ENCODE results near the gene ZMIZ1. TPM values are rescaled to one million over a fixed set of nuclear protein-coding genes. Genes with fewer than 3 reads are reported as not detected.

ZMIZ1 gene
- polyA plus RNA-seq, 1 donor from 2014 or later = 26.8 TPM

GRCh38 chr10:79079054-79079397, 10.3 kb downstream of the ZMIZ1 start:
- H3K27me3 ChIP-seq (ENCODE audit: insufficient read depth, low read depth, low read length) = no peaks in the 10 kb centered on the region
- H3K9ac ChIP-seq (ENCODE audit: low read length) = no peak overlapping the region
- H3F3A ChIP-seq (ENCODE audit: insufficient read depth, low read length, poor library complexity, severe bottlenecking) = no peaks in the 10 kb centered on the region
- peaks cover 99% of the 10 kb centered on the region for H3K79me2 ChIP-seq (replicated peaks; ENCODE audit: insufficient read depth, low read length)
- peaks cover 68% of the 10 kb centered on the region for H4K20me1 ChIP-seq (ENCODE audit: insufficient read depth)
- no peak overlapping the region for H3K4me2 ChIP-seq (ENCODE audit: low read length)
- H3K4me3 ChIP-seq (ENCODE audit: low read length) = no peak overlapping the region
- no peaks in the 10 kb centered on the region for H3K36me3 ChIP-seq (ENCODE audit: insufficient read depth, low read length)
- no peak overlapping the region for H3K27ac ChIP-seq (ENCODE audit: low read length)
- no peak for TF ChIP-seq TAF1 (IDR thresholded peaks at IDR 0.05; ENCODE audit: low read depth)
- TF ChIP-seq EZH2 (IDR thresholded peaks at IDR 0.05; ENCODE audit: borderline replicate concordance, insufficient read depth, low read length, poor library complexity, severe bottlenecking) = no peak
- TF ChIP-seq RAD21 (conservative IDR thresholded peaks at IDR 0.05) = no peak
- no peak for TF ChIP-seq POLR2AphosphoS5 (IDR thresholded peaks at IDR 0.05)
- TF ChIP-seq MXI1 (conservative IDR thresholded peaks at IDR 0.05; ENCODE audit: poor library complexity, severe bottlenecking) = no peak
- TF ChIP-seq EP300 (conservative IDR thresholded peaks at IDR 0.05; ENCODE audit: poor library complexity, severe bottlenecking) = no peak
- no peak for TF ChIP-seq SMC3 (conservative IDR thresholded peaks at IDR 0.05; ENCODE audit: poor library complexity)
- TF ChIP-seq REST (IDR thresholded peaks at IDR 0.05; ENCODE audit: borderline replicate concordance) = no peak
- TF ChIP-seq CTCF (IDR thresholded peaks at IDR 0.05; ENCODE audit: poor library complexity, severe bottlenecking) = no peak
- H2AFZ ChIP-seq (ENCODE audit: low read depth, low read length) = no peak overlapping the region
- no peaks in the 10 kb centered on the region for H3K9me2 ChIP-seq (ENCODE audit: insufficient read depth, low read length)
- no peaks in the 10 kb centered on the region for H3K9me3 ChIP-seq (ENCODE audit: low read length)

- Histone ChIP-seq H3K36me3 (ENCODE audit: insufficient read depth, low read length) (no peaks in the 10 kb centered on the region), H3K27ac (ENCODE audit: low read length) (no peak overlapping the region), H2AFZ (ENCODE audit: low read depth, low read length) (no peak overlapping the region), H3K4me3 (ENCODE audit: low read length) (no peak overlapping the region), H3F3A (ENCODE audit: insufficient read depth, low read length, poor library complexity, severe bottlenecking) (no peaks in the 10 kb centered on the region), H3K79me2 (replicated peaks; ENCODE audit: insufficient read depth, low read length) (peaks cover 99% of the 10 kb centered on the region), H4K20me1 (ENCODE audit: insufficient read depth) (peaks cover 63% of the 10 kb centered on the region), H3K9me3 (ENCODE audit: low read length) (no peaks in the 10 kb centered on the region), H3K27me3 (ENCODE audit: insufficient read depth, low read depth, low read length) (no peaks in the 10 kb centered on the region), H3K9ac (ENCODE audit: low read length) (no peak overlapping the region), H3K4me2 (ENCODE audit: low read length) (no peak overlapping the region), H3K9me2 (ENCODE audit: insufficient read depth, low read length) (no peaks in the 10 kb centered on the region)
- no peak for TF ChIP-seq EZH2 (IDR thresholded peaks at IDR 0.05; ENCODE audit: borderline replicate concordance, insufficient read depth, low read length, poor library complexity, severe bottlenecking)
- no peak for TF ChIP-seq MXI1 (conservative IDR thresholded peaks at IDR 0.05; ENCODE audit: poor library complexity, severe bottlenecking)
- TF ChIP-seq CTCF (IDR thresholded peaks at IDR 0.05; ENCODE audit: poor library complexity, severe bottlenecking) = no peak
- no peak for TF ChIP-seq SMC3 (conservative IDR thresholded peaks at IDR 0.05; ENCODE audit: poor library complexity)
- TF ChIP-seq RAD21 (conservative IDR thresholded peaks at IDR 0.05) = no peak
- no peak for TF ChIP-seq EP300 (conservative IDR thresholded peaks at IDR 0.05; ENCODE audit: poor library complexity, severe bottlenecking)
- no peak for TF ChIP-seq REST (IDR thresholded peaks at IDR 0.05; ENCODE audit: borderline replicate concordance)
- TF ChIP-seq TAF1 (IDR thresholded peaks at IDR 0.05; ENCODE audit: low read depth) = no peak
- TF ChIP-seq POLR2AphosphoS5 (IDR thresholded peaks at IDR 0.05) = no peak
These were observed 11.0 kb downstream of the ZMIZ1 start for GRCh38 chr10:79079490-79080355.
